Gastrocnemius medialis (tissue), 4 donors: ENCODE data around the gene CDC14A.

Experiments used
- POLR2A ChIP-seq, 2 donors: fragments of 450-650 bp; IDR thresholded peaks; one replicate each; pipeline ENCODE4 v1.6.1; 2017; ENCODE audit warnings: antibody characterized with exemption in 2 of 2, mild to moderate bottlenecking in 2 of 2, moderate library complexity in 2 of 2
- TF ChIP-seq, protein P1 (sequence below), 5 experiments: fragments of 450-650 bp in 3 of 5; fragments of 200-600 bp in 2 of 5; sonication (generic) in 2 of 5; IDR thresholded peaks in 4 of 5; conservative IDR thresholded peaks in 1 of 5; 1 replicate in 4 of 5; 2 replicates in 1 of 5; pipeline ENCODE4 v1.5.1; 2016 to 2019; ENCODE audit warnings: antibody characterized with exemption in 5 of 5, mild to moderate bottlenecking in 3 of 5, moderate library complexity in 3 of 5

DNA sequence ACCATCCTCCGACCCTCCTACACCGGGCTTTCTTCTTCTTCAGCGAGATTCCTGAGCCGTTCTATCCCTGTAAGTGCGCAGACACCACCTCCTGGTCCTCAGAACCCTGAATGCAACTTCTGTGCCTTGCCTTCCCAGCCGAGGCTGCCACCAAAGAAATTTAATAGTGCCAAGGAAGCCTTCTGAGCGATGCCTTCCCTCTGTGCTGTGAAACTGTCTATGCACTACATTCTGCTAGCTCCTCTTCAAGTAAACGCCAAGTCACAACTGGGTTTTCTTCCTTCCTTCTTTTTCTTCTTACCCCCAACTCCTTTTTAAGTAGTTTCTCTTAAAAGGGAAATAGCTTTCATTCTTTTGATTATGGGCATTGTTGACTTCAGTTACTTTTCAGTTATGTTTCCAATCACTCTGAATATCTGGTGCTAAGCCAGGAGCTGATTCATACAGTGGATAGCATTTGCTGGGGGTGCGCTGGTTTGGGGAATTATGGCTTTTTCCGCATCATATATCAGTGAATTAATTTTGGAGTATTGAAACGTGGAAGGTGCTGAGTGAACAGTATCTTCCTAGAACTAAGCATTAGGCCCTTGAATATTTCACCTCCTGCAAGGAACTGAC is 147.0 kb downstream of the CDC14A start:
- TF ChIP-seq POLR2A (IDR thresholded peaks at IDR 0.05) = no peak
- TF ChIP-seq, protein P1, sequence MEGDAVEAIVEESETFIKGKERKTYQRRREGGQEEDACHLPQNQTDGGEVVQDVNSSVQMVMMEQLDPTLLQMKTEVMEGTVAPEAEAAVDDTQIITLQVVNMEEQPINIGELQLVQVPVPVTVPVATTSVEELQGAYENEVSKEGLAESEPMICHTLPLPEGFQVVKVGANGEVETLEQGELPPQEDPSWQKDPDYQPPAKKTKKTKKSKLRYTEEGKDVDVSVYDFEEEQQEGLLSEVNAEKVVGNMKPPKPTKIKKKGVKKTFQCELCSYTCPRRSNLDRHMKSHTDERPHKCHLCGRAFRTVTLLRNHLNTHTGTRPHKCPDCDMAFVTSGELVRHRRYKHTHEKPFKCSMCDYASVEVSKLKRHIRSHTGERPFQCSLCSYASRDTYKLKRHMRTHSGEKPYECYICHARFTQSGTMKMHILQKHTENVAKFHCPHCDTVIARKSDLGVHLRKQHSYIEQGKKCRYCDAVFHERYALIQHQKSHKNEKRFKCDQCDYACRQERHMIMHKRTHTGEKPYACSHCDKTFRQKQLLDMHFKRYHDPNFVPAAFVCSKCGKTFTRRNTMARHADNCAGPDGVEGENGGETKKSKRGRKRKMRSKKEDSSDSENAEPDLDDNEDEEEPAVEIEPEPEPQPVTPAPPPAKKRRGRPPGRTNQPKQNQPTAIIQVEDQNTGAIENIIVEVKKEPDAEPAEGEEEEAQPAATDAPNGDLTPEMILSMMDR (IDR thresholded peaks at IDR 0.05 in 4 of 5, conservative IDR thresholded peaks at IDR 0.05 in 1 of 5) = no peak
